ENCODE data around the gene UST. TPM values are rescaled to one million over a fixed set of nuclear protein-coding genes. Genes with fewer than 3 reads are reported as not detected.
"Not testable (repeated sequence)": the region's sequence is repeated elsewhere in the genome, so short reads cannot be mapped to it uniquely, and the experiment has no call there.

Gene UST
- total RNA-seq, 2 experiments from 2014 or later: 1.4 to 4.1 TPM

DNA sequence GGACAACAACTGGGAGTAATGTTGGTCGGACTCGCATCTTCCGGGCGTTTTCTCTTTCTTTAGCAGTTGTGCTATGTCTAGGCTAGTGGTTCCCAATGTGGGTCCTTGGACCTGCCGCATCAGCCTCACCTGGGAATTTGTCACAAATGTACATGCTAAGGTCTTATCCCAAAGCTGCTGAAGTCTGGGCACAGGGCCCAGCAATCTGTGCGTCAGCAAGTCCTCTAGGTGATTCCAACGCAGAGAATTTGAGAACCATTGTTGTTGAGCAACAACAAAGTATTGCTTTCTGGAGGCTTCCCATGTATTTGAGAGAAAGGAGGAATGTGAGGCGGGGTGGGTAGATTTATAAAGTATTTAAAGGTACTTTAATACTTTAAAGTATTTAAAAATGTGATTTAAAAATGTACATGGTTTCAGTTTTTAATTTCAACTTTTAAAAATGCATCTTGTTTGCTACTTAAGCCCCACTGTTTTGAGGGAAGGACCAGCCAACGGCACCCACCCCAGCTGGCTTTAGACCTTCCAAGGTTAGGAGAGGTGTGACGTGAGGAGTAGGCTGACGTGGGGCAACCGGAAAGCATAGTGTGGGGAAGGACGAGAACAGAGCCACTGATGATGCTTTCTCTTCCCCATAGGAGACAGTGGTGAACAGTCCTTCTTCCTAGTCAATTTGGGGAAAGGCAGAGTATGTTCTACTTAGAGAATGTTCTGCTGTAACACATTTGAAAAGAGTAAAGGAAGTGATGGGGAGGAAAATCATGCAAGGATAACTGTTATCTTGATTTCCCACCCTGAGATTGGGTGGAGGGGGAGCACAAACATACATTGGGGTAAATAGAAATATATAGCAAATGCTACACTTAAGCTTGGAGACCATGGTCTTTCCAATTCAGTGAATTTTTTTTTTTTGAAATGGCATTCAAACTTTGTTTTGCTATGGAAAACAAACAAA, 4.3 kb downstream of the UST start:
- no peak overlapping the region for H3K4me2 ChIP-seq (ENCODE audit: low read length)
- no peaks in the 10 kb centered on the region for H4K20me1 ChIP-seq (ENCODE audit: insufficient read depth, low read length)
- H2AFZ ChIP-seq (ENCODE audit: low read length): no peak overlapping the region
- intact Hi-C loops (cut with micrococcal nuclease; ENCODE audit: unreplicated experiment): no loop called here
- TF ChIP-seq, protein P1, sequence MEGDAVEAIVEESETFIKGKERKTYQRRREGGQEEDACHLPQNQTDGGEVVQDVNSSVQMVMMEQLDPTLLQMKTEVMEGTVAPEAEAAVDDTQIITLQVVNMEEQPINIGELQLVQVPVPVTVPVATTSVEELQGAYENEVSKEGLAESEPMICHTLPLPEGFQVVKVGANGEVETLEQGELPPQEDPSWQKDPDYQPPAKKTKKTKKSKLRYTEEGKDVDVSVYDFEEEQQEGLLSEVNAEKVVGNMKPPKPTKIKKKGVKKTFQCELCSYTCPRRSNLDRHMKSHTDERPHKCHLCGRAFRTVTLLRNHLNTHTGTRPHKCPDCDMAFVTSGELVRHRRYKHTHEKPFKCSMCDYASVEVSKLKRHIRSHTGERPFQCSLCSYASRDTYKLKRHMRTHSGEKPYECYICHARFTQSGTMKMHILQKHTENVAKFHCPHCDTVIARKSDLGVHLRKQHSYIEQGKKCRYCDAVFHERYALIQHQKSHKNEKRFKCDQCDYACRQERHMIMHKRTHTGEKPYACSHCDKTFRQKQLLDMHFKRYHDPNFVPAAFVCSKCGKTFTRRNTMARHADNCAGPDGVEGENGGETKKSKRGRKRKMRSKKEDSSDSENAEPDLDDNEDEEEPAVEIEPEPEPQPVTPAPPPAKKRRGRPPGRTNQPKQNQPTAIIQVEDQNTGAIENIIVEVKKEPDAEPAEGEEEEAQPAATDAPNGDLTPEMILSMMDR (conservative IDR thresholded peaks at IDR 0.05; ENCODE audit: low read length): no peak
- TF ChIP-seq EZH2phosphoT487 (IDR thresholded peaks at IDR 0.05; ENCODE audit: borderline replicate concordance, low read depth, low read length): no peak
- no peak for DNase-seq (ENCODE audit: low spot score)
- H3K27ac ChIP-seq (ENCODE audit: low read depth, low read length, poor library complexity, severe bottlenecking): no peak overlapping the region
- H3K36me3 ChIP-seq (ENCODE audit: insufficient read depth, low read length): no peaks in the 10 kb centered on the region; the same call in 1 of the 2 replicates
- no peaks in the 10 kb centered on the region for H3K9me2 ChIP-seq (ENCODE audit: insufficient read depth, low read length)
- H3K4me3 ChIP-seq (ENCODE audit: low read depth, low read length, poor library complexity, severe bottlenecking): no peak overlapping the region
- no TSS peak for BruUV-seq (replicated peaks)
- ChIA-PET CTCF (ENCODE audit: unreplicated experiment) (no interaction called here), POLR2A (no interaction called here)
- peaks cover 9% of the 10 kb centered on the region for H3K4me1 ChIP-seq (ENCODE audit: insufficient read depth, low read length, poor library complexity, severe bottlenecking)
- no peaks in the 10 kb centered on the region for H3K79me2 ChIP-seq (ENCODE audit: insufficient read depth, low read depth, low read length)
- no peaks in the 10 kb centered on the region for H3K9me3 ChIP-seq (ENCODE audit: low read length)

DNA sequence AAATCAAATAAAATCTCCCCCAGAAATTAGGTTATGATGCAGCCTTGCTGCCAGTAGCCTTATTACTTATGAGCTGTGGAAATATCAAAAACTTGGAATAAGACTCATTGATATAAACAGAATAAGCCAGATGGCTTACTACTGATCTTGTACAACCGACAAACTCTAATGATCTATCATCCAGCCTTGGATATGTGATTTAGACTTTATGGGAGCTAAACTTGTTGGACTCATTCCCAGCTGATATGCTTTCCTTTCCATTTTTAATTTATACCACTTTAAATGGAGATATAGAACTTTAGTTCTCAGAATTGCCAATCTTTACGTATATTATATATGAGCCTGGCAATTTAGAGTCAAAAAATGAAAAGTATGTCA, 5.0 kb downstream of the UST start:
- Histone ChIP-seq H3K27ac (ENCODE audit: low read depth, low read length, poor library complexity, severe bottlenecking) (no peak overlapping the region), H3K79me2 (ENCODE audit: insufficient read depth, low read depth, low read length) (no peaks in the 10 kb centered on the region), H3K9me2 (ENCODE audit: insufficient read depth, low read length) (no peaks in the 10 kb centered on the region), H4K20me1 (ENCODE audit: insufficient read depth, low read length) (no peaks in the 10 kb centered on the region), H2AFZ (ENCODE audit: low read length) (no peak overlapping the region), H3K4me3 (ENCODE audit: low read depth, low read length, poor library complexity, severe bottlenecking) (no peak overlapping the region), H3K4me1 (ENCODE audit: insufficient read depth, low read length, poor library complexity, severe bottlenecking) (peaks cover 7% of the 10 kb centered on the region), H3K9me3 (ENCODE audit: low read length) (no peaks in the 10 kb centered on the region), H3K36me3 (ENCODE audit: insufficient read depth, low read length) (no peaks in the 10 kb centered on the region; the same call in 1 of the 2 replicates), H3K4me2 (ENCODE audit: low read length) (no peak overlapping the region)
- CTCF ChIA-PET (ENCODE audit: unreplicated experiment): interaction anchor here (0.9 kb wide), 1 partner anchor 40 kb away, joined by 3 read pairs; no protein-coding TSS in a partner anchor
- BruUV-seq (replicated peaks): no TSS peak
- intact Hi-C loops (cut with micrococcal nuclease; ENCODE audit: unreplicated experiment): no loop called here
- TF ChIP-seq, protein P1 (conservative IDR thresholded peaks at IDR 0.05; ENCODE audit: low read length): no peak
- no peak for TF ChIP-seq EZH2phosphoT487 (IDR thresholded peaks at IDR 0.05; ENCODE audit: borderline replicate concordance, low read depth, low read length)
- POLR2A ChIA-PET: interaction anchor here (0.8 kb wide), 1 partner anchor 612 kb away, joined by 3 read pairs; no protein-coding TSS in a partner anchor
- no peak for DNase-seq (ENCODE audit: low spot score)

DNA sequence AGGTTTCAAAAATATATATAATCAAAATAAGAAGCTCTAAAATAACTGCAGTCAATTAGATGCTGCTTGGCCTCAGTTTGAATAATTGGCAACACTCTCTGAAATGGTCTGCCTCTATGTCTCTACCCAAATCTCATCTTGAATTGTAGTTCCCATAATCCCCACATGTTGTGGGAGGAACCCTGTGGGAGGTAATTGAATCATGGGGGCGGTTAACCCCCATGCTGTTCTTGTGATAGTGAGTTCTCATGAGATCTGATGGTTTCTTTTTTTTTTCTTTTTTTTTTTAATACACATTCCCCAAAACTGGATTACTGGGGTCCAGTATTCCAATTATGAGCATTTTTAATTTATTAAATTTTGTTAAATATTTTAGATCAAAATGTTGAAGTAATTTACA, 8.5 kb downstream of the UST start:
- CTCF ChIA-PET (ENCODE audit: unreplicated experiment): not testable (repeated sequence)

More for the DNA sequence above, 8.5 kb downstream of the UST start:
- H3K9me2 ChIP-seq (ENCODE audit: insufficient read depth, low read length); BruUV-seq (replicated peaks); DNase-seq (ENCODE audit: low spot score); H3K27ac ChIP-seq (ENCODE audit: low read depth, low read length, poor library complexity, severe bottlenecking); H4K20me1 ChIP-seq (ENCODE audit: insufficient read depth, low read length); intact Hi-C loops (cut with micrococcal nuclease; ENCODE audit: unreplicated experiment); H3K79me2 ChIP-seq (ENCODE audit: insufficient read depth, low read depth, low read length); H2AFZ ChIP-seq (ENCODE audit: low read length); H3K4me3 ChIP-seq (ENCODE audit: low read depth, low read length, poor library complexity, severe bottlenecking); H3K36me3 ChIP-seq (ENCODE audit: insufficient read depth, low read length); H3K4me2 ChIP-seq (ENCODE audit: low read length); H3K9me3 ChIP-seq (ENCODE audit: low read length): not testable (repeated sequence)
- POLR2A ChIA-PET: interaction anchor here (0.7 to 1.0 kb wide), 3 partner anchors 11 to 677 kb away, joined by 3 to 4 read pairs (median 3); no protein-coding TSS in a partner anchor
- H3K4me1 ChIP-seq (ENCODE audit: insufficient read depth, low read length, poor library complexity, severe bottlenecking): peaks cover 37% of the 10 kb centered on the region

Measured in OCI-LY7 (cell line).